ENCODE data around the gene MYO3B. TPM values are rescaled to one million over a fixed set of nuclear protein-coding genes. Genes with fewer than 3 reads are reported as not detected.
"Not testable (repeated sequence)": the region's sequence is repeated elsewhere in the genome, so short reads cannot be mapped to it uniquely, and the experiment has no call there.

The MYO3B gene
- total RNA-seq, 4 donors from 2014 or later: 0.34 to 0.95 (median 0.89) TPM

DNA sequence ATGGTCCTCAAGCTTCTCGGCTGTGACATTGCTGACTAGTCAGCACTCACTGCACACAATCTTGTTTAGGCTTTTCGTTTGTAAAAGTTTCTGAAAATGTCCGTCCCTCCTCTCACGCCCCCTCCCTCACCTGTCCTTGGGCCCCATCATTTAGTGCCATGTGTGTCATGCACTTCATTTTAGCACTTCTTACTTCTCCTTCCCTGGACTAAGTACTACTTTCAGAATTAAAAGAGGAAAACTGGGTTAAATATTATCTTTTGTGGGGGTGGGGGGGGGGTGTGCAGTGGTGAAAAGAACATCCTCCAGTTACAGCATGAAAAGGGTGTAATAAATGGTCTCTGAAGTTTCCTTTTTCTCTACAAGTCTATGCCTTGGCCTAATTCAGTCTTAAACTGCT, 355.2 kb downstream of the MYO3B start:
- H3K27me3 ChIP-seq: no peaks in the 10 kb centered on the region
- H3K36me3 ChIP-seq: no peaks in the 10 kb centered on the region
- TF ChIP-seq POLR2A (IDR thresholded peaks at IDR 0.05) (no peak), CTCF (IDR thresholded peaks at IDR 0.05) (no peak), EP300 (IDR thresholded peaks at IDR 0.05) (no peak), POLR2AphosphoS5 (IDR thresholded peaks at IDR 0.05) (no peak)
- WGBS: 89% methylated on average over 4 of the region's 4 CpGs
- H3K4me1 ChIP-seq: peaks cover 7% of the 10 kb centered on the region
- H3K9me3 ChIP-seq: no peaks in the 10 kb centered on the region
- no peak overlapping the region for H3K27ac ChIP-seq
- H3K4me3 ChIP-seq: no peak overlapping the region
- no peak for DNase-seq (ENCODE audit: low spot score in 2 of 2)

DNA sequence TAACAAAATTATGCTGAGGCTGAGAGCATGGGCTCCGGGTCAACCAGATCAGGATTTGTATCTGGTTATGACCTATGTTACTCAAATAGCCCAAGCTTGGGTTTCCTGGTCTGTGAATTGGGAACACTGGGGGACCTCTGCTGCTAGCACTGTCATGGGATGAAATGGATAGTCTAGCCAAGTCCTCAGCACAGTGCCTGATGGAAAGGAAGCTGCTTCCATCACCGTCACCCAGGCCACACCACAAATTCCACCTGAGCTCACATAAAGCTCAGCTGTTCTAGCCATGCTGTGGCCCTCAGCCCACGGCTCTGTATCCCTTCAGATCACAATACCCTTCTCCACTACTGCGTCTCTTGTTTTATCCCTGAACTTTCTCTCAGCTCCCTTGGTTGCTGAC, 357.6 kb downstream of the MYO3B start:
- Histone ChIP-seq H3K36me3 (no peaks in the 10 kb centered on the region), H3K27me3 (no peaks in the 10 kb centered on the region), H3K27ac (no peak overlapping the region), H3K9me3 (no peaks in the 10 kb centered on the region), H3K4me3 (no peak overlapping the region), H3K4me1 (peaks cover 3% of the 10 kb centered on the region)
- TF ChIP-seq CTCF (IDR thresholded peaks at IDR 0.05) (no peak), POLR2AphosphoS5 (IDR thresholded peaks at IDR 0.05) (no peak), EP300 (IDR thresholded peaks at IDR 0.05) (no peak), POLR2A (IDR thresholded peaks at IDR 0.05) (no peak)
- 94% methylated on average over 4 of the region's 4 CpGs for WGBS
- DNase-seq (ENCODE audit: low spot score in 2 of 2): no peak

DNA sequence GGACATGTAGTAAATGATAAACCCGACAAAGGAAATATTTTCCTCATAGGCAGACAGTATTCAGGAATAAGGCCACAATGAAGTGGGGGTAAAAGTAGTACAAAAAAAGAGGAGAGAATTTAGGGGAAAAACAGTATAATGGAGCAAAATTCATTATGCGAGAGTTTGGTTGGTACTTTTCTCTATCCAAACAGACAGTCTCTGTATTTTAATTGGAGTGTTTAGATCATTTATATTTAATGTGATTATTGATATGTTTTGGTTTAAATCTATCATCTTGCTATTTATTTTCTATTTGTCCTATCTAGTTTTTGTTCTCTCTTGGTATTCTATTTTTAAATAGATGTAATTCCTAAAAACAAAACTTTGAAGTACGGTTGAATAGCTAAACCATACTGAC, 366.9 kb downstream of the MYO3B start:
- Histone ChIP-seq H3K4me1 (no peaks in the 10 kb centered on the region), H3K9me3 (no peaks in the 10 kb centered on the region), H3K27me3 (no peaks in the 10 kb centered on the region), H3K27ac (no peak overlapping the region), H3K4me3 (no peak overlapping the region), H3K36me3 (no peaks in the 10 kb centered on the region)
- TF ChIP-seq EP300 (IDR thresholded peaks at IDR 0.05): no peak
- no peak for TF ChIP-seq POLR2AphosphoS5 (IDR thresholded peaks at IDR 0.05)
- no peak for TF ChIP-seq POLR2A (IDR thresholded peaks at IDR 0.05)
- TF ChIP-seq CTCF (IDR thresholded peaks at IDR 0.05): no peak
- no peak for DNase-seq (ENCODE audit: low spot score in 2 of 2)
- 93% methylated on average over 3 of the region's 3 CpGs for WGBS

DNA sequence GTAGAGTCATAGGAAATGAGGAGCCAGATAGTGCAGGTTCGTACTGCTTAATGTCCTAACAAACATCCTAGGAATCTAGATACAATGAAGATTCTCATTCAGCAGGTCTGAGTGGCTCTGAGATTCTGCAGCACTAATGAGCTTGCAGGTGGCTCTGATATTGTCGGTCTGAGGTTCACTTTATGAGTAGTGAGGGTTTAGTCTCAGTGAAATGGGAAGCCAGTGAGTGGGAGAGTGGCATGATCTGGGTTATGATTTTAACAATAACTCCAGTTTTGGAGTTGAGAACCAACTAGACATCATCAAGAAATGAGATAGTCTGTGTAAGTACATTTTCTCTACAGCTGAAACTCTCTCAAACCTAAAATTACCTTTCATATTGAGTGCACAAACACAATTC, 370.4 kb downstream of the MYO3B start:
- H3K27ac ChIP-seq: no peak overlapping the region
- H3K4me3 ChIP-seq: no peak overlapping the region
- DNase-seq (ENCODE audit: low spot score in 2 of 2): no peak
- H3K4me1 ChIP-seq: no peaks in the 10 kb centered on the region
- H3K27me3 ChIP-seq: no peaks in the 10 kb centered on the region
- H3K36me3 ChIP-seq: no peaks in the 10 kb centered on the region
- TF ChIP-seq POLR2A (IDR thresholded peaks at IDR 0.05): no peak
- no peak for TF ChIP-seq EP300 (IDR thresholded peaks at IDR 0.05)
- TF ChIP-seq POLR2AphosphoS5 (IDR thresholded peaks at IDR 0.05): no peak
- TF ChIP-seq CTCF (IDR thresholded peaks at IDR 0.05): no peak
- no peaks in the 10 kb centered on the region for H3K9me3 ChIP-seq
- 91% methylated on average over 2 of the region's 2 CpGs for WGBS

DNA sequence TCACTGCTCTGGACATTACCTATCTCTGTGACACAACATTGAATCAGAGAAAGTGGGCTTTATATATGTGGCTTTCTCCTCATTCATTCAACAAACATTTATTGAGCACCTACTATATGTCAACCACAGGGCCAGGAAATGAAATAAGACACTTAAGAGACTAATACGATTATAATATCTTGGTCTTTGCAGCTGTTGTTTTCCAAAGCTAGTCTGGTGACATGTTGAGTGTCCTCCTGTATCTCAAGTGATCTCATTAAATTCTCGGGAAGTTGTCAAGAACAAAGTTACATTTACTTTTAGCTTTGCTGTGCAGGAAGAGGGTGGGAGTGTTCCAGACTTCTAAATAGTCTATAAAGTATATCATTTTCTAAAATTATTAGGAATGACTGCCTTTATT, 372.6 kb downstream of the MYO3B start:
- no peak for DNase-seq (ENCODE audit: low spot score in 2 of 2)
- Histone ChIP-seq H3K4me1 (peaks cover 16% of the 10 kb centered on the region), H3K27ac (no peak overlapping the region), H3K4me3 (no peak overlapping the region), H3K27me3 (no peaks in the 10 kb centered on the region), H3K36me3 (no peaks in the 10 kb centered on the region), H3K9me3 (no peaks in the 10 kb centered on the region)
- TF ChIP-seq EP300 (IDR thresholded peaks at IDR 0.05) (no peak), POLR2A (IDR thresholded peaks at IDR 0.05) (no peak), CTCF (IDR thresholded peaks at IDR 0.05) (no peak), POLR2AphosphoS5 (IDR thresholded peaks at IDR 0.05) (no peak)
- 86% methylated on average over 2 of the region's 2 CpGs for WGBS

GRCh38 chr2:170551899-170552298, 374.0 kb downstream of the MYO3B start:
- H3K27ac ChIP-seq; H3K36me3 ChIP-seq; H3K9me3 ChIP-seq; H3K4me3 ChIP-seq; DNase-seq (ENCODE audit: low spot score in 2 of 2); H3K27me3 ChIP-seq: not testable (repeated sequence)
- peaks cover 16% of the 10 kb centered on the region for H3K4me1 ChIP-seq
